SK-N-SH treated with all-trans-retinoic acid at 6 μM for 48 hours (cell line): ENCODE measurements around the gene ABCA1.

ENCODE experiments used
- ARNTL ChIP-seq: fragments of 450-650 bp; formaldehyde crosslinking; IDR thresholded peaks from 2 replicates; pipeline ENCODE4 v1.5.0; 2020; ENCODE audit warnings: low read depth, mild to moderate bottlenecking, moderate library complexity, borderline replicate concordance
- BACH2 ChIP-seq: fragments of 250-450 bp; sonication (Bioruptor Pico); IDR thresholded peaks from 2 replicates; pipeline ENCODE4 v1.9.0; 2021; ENCODE audit warnings: mild to moderate bottlenecking, borderline replicate concordance
- CREB5 ChIP-seq: fragments of 250-450 bp; sonication (Bioruptor Pico); IDR thresholded peaks from 2 replicates; pipeline ENCODE4 v1.5.1; 2020; ENCODE audit warnings: low read depth, mild to moderate bottlenecking, moderate library complexity
- CSRNP3 ChIP-seq: fragments of 250-450 bp; sonication (Bioruptor Pico); IDR thresholded peaks from 2 replicates; pipeline ENCODE4 v1.5.1; 2021; ENCODE audit warnings: mild to moderate bottlenecking, moderate library complexity
- ESRRG ChIP-seq: fragments of 250-450 bp; sonication (Bioruptor Pico); IDR thresholded peaks from 2 replicates; pipeline ENCODE4 v1.6.1; 2021; ENCODE audit warnings: mild to moderate bottlenecking
- GLIS3 ChIP-seq: fragments of 250-450 bp; sonication (Bioruptor Pico); IDR thresholded peaks from 2 replicates; pipeline ENCODE4 v1.5.0; 2020; ENCODE audit warnings: mild to moderate bottlenecking, moderate library complexity
- OSR1 ChIP-seq: fragments of 250-450 bp; sonication (Bioruptor Pico); IDR thresholded peaks from 2 replicates; pipeline ENCODE4 v1.8.0; 2022; ENCODE audit warnings: moderate library complexity, mild to moderate bottlenecking, inconsistent platforms
- PPARA ChIP-seq: fragments of 250-450 bp; sonication (Bioruptor Pico); IDR thresholded peaks from 2 replicates; pipeline ENCODE4 v1.5.0; 2020; ENCODE audit warnings: mild to moderate bottlenecking, borderline replicate concordance
- RARB ChIP-seq: fragments of 250-450 bp; sonication (Bioruptor Pico); IDR thresholded peaks from 2 replicates; pipeline ENCODE4 v1.8.0; 2021; ENCODE audit warnings: mild to moderate bottlenecking, moderate library complexity
- SNAI2 ChIP-seq: fragments of 250-450 bp; sonication (Bioruptor Pico); IDR thresholded peaks from 2 replicates; pipeline ENCODE4 v1.5.0; 2020; ENCODE audit warnings: mild to moderate bottlenecking, moderate library complexity
- TSHZ2 ChIP-seq: fragments of 250-450 bp; sonication (Bioruptor Pico); IDR thresholded peaks from 2 replicates; pipeline ENCODE4 v1.5.0; 2020; ENCODE audit warnings: mild to moderate bottlenecking, moderate library complexity
- ZC3H10 ChIP-seq: fragments of 250-450 bp; sonication (Bioruptor Pico); IDR thresholded peaks from 2 replicates; pipeline ENCODE4 v1.5.1; 2021; ENCODE audit warnings: mild to moderate bottlenecking, moderate library complexity
- ZFP3 ChIP-seq: fragments of 250-450 bp; sonication (Bioruptor Pico); IDR thresholded peaks from 2 replicates; pipeline ENCODE4 v1.5.0; 2020; ENCODE audit warnings: mild to moderate bottlenecking, moderate library complexity
- ZNF70 ChIP-seq: fragments of 450-650 bp; formaldehyde crosslinking; IDR thresholded peaks from 2 replicates; pipeline ENCODE4 v1.5.0; 2020; ENCODE audit warnings: mild to moderate bottlenecking, moderate library complexity

GRCh38 chr9:104826079-104826775 lies 101.7 kb downstream of the ABCA1 start:
- TF ChIP-seq OSR1 (no peak), ZNF70 (CRISPR knock-in tag) (no peak), ARNTL (CRISPR knock-in tag) (no peak), TSHZ2 (no peak), BACH2 (CRISPR knock-in tag) (no peak), RARB (CRISPR knock-in tag) (no peak), PPARA (CRISPR knock-in tag) (no peak), SNAI2 (CRISPR knock-in tag) (no peak), GLIS3 (CRISPR knock-in tag) (no peak), CSRNP3 (CRISPR knock-in tag) (no peak), ESRRG (CRISPR knock-in tag) (no peak), ZC3H10 (CRISPR knock-in tag) (no peak), CREB5 (CRISPR knock-in tag) (no peak), ZFP3 (no peak)
